ENCODE data around the gene CLDN34.

DNA sequence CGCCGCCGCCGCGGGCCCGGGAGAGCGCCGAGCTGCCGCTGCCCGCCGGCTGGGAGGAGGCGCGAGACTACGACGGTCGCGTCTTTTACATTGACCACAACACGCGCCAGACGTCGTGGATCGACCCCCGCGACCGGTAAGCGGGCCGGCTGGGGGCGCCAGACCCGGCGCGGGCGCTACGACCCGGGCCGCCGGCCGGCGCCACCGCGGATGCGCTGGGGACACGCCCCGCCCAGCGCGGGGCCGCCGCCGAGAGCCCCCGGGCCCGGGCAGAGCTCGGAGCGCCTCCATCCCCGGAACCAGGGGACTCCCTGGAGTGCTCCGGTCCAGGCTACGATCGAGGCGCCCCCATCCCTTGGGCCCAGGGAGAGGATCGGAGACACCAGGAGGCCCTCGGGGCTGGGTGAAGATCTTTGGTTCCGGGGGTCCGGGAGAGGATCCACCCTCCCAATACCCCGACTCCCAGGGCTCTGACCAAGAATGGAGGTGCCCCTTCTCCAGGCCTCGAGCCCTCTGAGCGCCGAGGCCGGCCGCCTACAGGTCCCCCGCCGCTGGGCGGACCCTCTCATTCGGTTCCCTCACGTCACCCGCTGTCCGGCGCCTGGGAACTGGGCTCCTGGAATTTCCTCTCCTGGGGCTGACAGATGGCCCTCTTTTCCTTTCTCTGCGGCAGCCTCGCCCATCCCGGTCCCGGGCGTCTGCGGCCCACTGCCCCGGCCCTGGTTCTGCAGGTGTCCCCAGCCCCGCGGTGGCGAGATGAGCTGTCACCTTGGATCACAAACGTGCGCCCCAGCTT, 48.8 kb downstream of the CLDN34 start:
- no peak for TF ChIP-seq CTCF (conservative IDR thresholded peaks at IDR 0.05; ENCODE audit: low read length)
- no peak for TF ChIP-seq EZH2phosphoT487 (IDR thresholded peaks at IDR 0.05; ENCODE audit: borderline replicate concordance, low read depth, low read length)
